ENCODE data around the gene LRRIQ3. TPM values are rescaled to one million over a fixed set of nuclear protein-coding genes. Genes with fewer than 3 reads are reported as not detected.

Gene LRRIQ3
- total and polyA plus RNA-seq, 12 donors, result 0.11 to 1.1 (median 0.54) TPM

- Histone ChIP-seq H3K9me3 (no peaks in the 10 kb centered on the region), H3K27ac (no peak overlapping the region), H3K36me3 (no peaks in the 10 kb centered on the region), H3K4me1 (no peaks in the 10 kb centered on the region), H3K4me3 (no peak overlapping the region), H3K27me3 (no peaks in the 10 kb centered on the region)
- intact Hi-C loops (cut with DNase I), result no loop called here
- 82 to 94% methylated on average over 1 of the region's 1 CpG for WGBS, 2 donors
- no peak for TF ChIP-seq CTCF (IDR thresholded peaks at IDR 0.05)
- DNase-seq, result no peak
- ATAC-seq, result no peak
Measured at GRCh38 chr1:74083128-74083527, 114.8 kb downstream of the LRRIQ3 start.

- H3K36me3 ChIP-seq, result no peaks in the 10 kb centered on the region
- no peak overlapping the region for H3K4me3 ChIP-seq
- H3K9me3 ChIP-seq, result peaks cover 0 to 7% (median 0%) of the 10 kb centered on the region in 11 donors
- intact Hi-C loops (cut with DNase I), result no loop called here
- no peak overlapping the region for H3K27ac ChIP-seq
- H3K4me1 ChIP-seq, result no peaks in the 10 kb centered on the region
- DNase-seq (no peak), ATAC-seq (no peak)
- TF ChIP-seq CTCF (IDR thresholded peaks at IDR 0.05), result no peak
- no peaks in the 10 kb centered on the region for H3K27me3 ChIP-seq
Measured at GRCh38 chr1:74065081-74065480, 132.9 kb downstream of the LRRIQ3 start.

- TF ChIP-seq CTCF (IDR thresholded peaks at IDR 0.05), result no peak
- H3K27me3 ChIP-seq, result no peaks in the 10 kb centered on the region
- no peaks in the 10 kb centered on the region for H3K4me1 ChIP-seq
- intact Hi-C loops (cut with DNase I), result no loop called here
- no peaks in the 10 kb centered on the region for H3K36me3 ChIP-seq
- DNase-seq, result no peak
- ATAC-seq, result no peak
- H3K4me3 ChIP-seq, result no peak overlapping the region
- H3K27ac ChIP-seq, result no peak overlapping the region
- H3K9me3 ChIP-seq, result peaks cover 0 to 7% (median 0%) of the 10 kb centered on the region in 11 donors
Measured at GRCh38 chr1:74057719-74058118, 140.3 kb downstream of the LRRIQ3 start.

- no peaks in the 10 kb centered on the region for H3K27me3 ChIP-seq
- no peak for ATAC-seq
- H3K4me1 ChIP-seq, result no peaks in the 10 kb centered on the region
- intact Hi-C loops (cut with DNase I), result no loop called here
- H3K27ac ChIP-seq, result no peak overlapping the region
- H3K9me3 ChIP-seq, result no peaks in the 10 kb centered on the region
- TF ChIP-seq CTCF (IDR thresholded peaks at IDR 0.05), result no peak
- WGBS, 2 donors, result 34% methylated on average over 1 of the region's 1 CpG
- H3K36me3 ChIP-seq, result no peaks in the 10 kb centered on the region
- no peak for DNase-seq
- H3K4me3 ChIP-seq, result no peak overlapping the region
Measured at GRCh38 chr1:74053407-74053806, 144.6 kb downstream of the LRRIQ3 start.

GRCh38 chr1:74050386-74050785 lies 147.6 kb downstream of the LRRIQ3 start:
- Histone ChIP-seq H3K4me1 (no peaks in the 10 kb centered on the region), H3K36me3 (no peaks in the 10 kb centered on the region), H3K4me3 (no peak overlapping the region), H3K9me3 (peaks cover 0 to 21% (median 0%) of the 10 kb centered on the region in 11 donors), H3K27me3 (no peaks in the 10 kb centered on the region), H3K27ac (no peak overlapping the region)
- no peak for DNase-seq
- 52 to 65% methylated on average over 2 of the region's 2 CpGs for whole genome bisulfite sequencing, 2 donors
- intact Hi-C loops (cut with DNase I), result no loop called here
- no peak for ATAC-seq
- TF ChIP-seq CTCF (IDR thresholded peaks at IDR 0.05), result no peak

All from heart right ventricle (tissue), 16 donors.